ENCODE results near the gene RXFP2. TPM values are rescaled to one million over a fixed set of nuclear protein-coding genes. Genes with fewer than 3 reads are reported as not detected.

The RXFP2 gene
- total RNA-seq, 1 donor from 2014 or later: not detected

DNA sequence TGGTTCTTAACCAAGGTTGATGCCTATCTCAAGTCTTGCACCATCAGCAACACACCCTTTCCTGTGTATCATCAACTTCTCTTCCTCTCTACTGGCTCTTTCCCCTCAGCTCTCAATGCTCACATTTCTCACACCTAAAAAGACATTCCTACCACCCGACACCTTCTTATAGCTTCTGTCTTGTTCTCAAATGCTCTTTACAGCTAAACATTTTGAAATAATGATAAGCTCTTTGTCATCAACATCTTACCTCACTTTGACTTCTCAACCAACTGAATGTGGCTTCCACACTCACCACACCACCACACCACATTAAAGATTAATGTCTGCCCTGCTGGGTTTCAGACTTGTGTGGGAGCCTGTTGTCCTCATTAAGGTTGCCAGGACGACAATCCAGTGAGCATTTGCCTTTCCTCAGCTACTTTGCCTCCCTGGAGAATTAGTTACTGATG is 67.8 kb downstream of the RXFP2 start:
- DNase-seq (ENCODE audit: low spot score): no peak
- intact Hi-C loops (cut with DNase I): no loop called here
- no peak for ATAC-seq

DNA sequence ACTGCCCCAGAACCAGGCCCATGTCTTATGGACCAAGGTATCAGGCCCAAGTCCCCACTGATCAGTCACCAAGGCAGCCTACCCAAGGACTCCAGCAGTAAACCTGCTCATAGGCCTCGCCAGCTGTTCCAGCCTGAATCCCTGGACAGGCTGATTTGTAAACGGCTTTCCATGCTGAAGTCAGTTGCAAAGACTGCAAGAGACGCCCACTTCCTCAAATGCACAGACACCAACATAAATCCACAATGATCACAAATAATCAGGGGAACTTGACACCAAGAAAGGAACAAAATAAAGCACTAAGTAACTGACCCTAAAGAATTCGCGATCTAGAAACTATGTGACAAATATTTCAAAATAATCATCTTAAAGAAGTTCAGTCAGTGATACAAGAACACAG is 75.2 kb downstream of the RXFP2 start:
- DNase-seq (ENCODE audit: low spot score): no peak
- intact Hi-C loops (cut with DNase I): no loop called here
- ATAC-seq: no peak

DNA sequence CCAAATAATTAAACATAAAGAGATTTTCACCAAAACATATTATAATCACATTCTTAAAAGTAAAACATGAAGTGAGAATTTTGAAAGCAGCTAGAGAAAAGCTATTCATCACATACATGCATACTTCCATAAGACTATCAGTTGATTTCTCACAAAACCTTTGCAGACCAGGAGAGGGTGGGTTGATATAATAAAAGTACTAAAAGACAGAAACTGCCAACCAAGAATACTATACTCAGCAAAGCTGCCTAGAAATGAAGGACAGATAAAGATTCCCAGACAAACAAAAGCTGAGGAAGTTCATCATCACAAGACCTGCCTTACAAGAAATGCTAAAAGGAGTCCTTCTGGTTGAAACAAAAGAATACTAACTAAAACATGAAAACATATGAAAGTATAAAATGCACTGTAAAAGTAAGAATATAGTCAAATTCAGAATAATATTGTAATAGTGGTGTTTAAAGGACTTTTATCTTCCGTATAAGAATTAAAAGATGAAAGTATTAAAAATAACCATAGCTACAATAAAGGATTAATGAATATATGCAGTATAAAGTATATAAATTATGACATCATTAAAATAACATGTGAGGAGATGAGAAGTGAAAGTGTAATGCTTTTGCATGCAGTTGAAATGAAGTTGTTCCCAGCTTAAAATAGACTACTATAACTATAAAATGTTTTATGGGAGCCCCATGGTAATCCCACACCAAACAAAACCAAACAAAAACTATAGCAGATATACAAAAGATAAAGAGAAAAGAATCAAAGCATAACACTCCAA is 76.2 kb downstream of the RXFP2 start:
- DNase-seq (ENCODE audit: low spot score) (no peak), ATAC-seq (no peak)
- intact Hi-C loops (cut with DNase I): no loop called here

DNA sequence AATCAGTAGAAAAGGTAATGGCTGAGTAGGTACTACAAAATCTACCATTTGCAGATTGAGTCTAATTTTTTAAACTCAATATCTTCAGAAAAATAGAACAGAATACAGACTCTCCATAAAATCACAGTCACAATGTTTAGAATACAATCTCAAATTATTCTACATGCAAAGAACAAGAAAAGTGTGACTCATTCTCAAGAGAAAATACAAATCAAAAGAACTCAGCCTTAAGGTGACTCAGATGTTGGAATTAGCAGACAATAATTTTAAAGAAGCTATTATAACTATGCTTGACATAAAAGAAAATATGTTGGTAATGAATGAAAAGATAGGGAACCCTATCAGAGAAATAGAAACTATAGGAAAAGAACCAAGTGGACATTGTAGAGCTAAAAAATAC is 78.9 kb downstream of the RXFP2 start:
- ATAC-seq (no peak), DNase-seq (ENCODE audit: low spot score) (no peak)
- intact Hi-C loops (cut with DNase I): no loop called here

DNA sequence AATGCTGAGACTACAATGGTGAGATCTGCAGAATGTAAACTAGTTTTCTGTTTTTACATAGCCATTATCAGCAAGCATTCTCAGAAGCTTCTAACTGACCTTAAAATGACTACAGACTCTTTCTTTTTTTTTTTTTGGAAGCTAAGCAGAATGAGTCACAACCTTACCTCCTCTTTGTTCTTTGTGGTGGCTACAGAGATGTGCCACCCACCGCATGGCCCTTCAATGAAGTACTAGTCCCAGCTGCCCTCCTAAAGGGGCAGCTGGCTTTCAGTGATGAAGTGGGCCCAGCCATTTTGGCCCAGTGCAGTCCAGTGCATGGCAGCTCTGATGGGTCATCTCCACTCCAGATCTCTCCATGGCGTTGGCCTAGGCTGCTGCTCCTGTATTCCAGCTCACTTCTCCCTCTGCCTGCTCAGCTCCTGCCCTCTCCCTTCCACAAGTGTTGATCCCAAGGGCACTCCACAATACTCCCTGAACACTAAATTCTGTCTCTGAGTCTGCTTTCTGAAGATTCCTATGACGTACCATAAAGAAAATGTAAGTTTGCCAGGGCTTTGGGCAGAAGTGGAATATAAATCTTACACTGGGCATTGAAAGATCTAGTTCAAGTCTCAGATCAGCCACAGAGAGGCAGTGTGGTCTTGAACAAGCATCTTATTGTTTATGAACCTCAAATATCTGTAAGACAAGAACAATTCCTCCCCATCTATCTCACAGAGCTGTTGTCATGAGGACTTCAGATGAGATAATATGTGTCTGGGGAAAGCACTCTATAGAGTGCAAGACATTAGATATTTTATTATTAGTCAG is 85.6 kb downstream of the RXFP2 start:
- ATAC-seq: no peak
- DNase-seq (ENCODE audit: low spot score): no peak
- intact Hi-C loops (cut with DNase I): no loop called here

DNA sequence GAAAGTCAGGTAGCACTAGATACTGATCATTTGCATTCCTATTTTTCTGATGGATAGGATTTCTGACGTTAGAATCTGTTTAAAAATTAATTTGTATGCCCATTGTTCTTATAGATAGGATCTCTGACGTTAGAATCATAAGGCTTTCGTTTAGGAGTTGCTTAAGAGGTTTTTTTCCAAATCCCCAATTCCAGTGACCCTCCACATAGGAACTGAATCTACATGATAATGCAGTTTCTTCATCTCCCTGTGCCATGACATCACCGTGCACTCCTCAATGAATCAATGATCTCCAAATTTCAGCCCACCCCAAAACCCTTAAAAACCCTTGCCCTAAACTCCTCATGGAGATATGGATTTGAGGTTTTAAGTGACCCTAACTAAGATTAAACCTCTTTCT is 87.2 kb downstream of the RXFP2 start:
- no peak for ATAC-seq
- DNase-seq (ENCODE audit: low spot score): no peak
- intact Hi-C loops (cut with DNase I): no loop called here

DNA sequence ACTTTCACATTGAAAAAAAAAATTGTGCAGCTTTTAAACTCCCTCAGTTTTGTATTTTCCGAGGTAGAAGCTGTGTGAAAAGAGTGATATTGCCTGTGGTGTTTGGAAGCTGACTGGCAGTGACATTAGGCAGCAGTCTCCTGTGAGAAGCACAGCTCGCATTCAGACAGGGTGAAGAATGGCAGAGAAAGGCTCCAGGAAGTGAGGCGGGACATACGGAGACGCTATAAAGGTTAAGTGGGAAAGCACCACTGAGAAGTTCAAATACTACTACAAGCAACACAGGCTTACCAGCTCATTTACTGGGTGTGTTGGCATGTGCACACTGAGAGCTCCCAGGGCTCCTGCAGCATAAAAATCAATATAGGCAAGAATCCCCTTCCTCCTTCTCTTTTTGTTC is 88.4 kb downstream of the RXFP2 start:
- DNase-seq (ENCODE audit: low spot score) (no peak), ATAC-seq (no peak)
- intact Hi-C loops (cut with DNase I): no loop called here

DNA sequence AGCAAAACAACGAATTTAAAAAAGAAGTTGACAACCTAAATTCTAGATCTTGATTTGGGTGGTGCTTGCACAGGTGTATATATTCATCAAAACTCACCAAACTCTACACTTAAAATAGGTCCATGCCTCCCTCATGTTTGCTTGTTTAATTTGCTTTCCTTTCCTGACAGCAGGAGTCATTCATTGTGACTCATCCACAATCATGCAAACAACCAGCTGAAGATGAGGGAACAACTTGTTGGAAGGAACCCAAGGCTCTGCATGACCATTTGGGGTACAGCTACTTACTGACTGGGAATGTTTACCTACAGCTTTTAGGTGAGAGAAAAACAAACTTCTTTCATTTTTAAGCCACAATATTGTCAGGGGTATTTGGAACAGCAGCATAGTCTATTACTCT is 96.6 kb downstream of the RXFP2 start:
- intact Hi-C loops (cut with DNase I): no loop called here
- DNase-seq (ENCODE audit: low spot score) (no peak), ATAC-seq (no peak)

DNA sequence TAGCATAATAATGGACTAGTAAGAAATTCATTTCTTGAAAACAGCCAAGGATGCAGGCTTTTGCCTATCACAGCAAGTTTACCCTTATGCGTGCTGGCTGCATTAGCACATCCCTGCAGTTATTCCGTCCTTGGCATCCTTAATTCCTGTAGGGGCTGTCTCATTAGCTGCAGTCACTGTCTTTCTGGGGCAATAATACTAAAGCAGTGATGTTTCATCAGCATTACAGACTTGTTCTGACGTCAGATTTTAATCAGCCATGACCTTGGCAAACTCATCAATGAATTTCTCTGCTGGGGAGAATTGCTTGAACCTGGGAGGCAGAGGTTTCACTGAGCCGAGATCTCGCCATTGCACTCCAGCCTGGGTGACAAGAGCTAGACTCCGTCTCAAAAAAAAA is 103.7 kb downstream of the RXFP2 start:
- intact Hi-C loops (cut with DNase I): no loop called here
- DNase-seq (ENCODE audit: low spot score) (no peak), ATAC-seq (no peak)

DNA sequence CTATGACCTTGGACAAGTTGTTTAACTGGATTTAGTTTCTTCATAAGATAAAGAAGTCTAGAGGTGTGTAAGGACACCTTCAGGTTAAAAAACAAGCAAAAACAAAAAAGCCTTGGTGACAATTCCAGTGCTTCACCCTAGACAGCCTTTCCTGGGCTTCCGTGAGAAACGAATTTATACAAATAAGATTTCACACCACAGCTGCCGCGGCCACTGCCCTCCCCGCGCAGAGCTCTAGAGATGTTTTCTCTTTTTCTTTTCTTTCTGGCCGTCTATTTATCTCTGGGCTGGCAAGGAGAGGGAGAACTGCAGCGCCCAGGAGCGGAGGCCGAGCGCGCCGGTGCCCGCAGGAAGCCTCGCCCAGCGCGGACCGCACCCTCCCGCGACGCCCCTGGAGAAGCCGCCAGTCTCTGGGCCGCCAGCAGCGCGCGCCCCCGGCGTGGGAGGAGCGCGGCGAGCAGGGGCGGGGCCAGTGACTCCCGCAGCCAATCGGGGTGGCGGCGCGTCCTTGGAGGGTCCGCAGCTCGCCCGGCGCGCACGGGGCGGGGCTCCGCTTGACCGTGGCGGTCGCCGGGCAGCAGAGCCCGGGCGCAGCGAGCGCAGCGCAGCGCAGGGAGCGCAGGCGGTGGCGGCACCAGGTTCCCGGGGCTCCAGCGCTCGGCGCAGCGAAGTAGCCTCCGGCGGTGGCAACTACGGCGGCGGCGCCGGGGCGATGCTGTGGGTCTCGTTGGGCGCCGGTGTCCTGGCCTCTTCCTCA is 107.0 kb downstream of the RXFP2 start:
- peak; percentile 92 for DNase-seq (ENCODE audit: low spot score)
- intact Hi-C loops (cut with DNase I): no loop called here
- ATAC-seq: peak; percentile 99

DNA sequence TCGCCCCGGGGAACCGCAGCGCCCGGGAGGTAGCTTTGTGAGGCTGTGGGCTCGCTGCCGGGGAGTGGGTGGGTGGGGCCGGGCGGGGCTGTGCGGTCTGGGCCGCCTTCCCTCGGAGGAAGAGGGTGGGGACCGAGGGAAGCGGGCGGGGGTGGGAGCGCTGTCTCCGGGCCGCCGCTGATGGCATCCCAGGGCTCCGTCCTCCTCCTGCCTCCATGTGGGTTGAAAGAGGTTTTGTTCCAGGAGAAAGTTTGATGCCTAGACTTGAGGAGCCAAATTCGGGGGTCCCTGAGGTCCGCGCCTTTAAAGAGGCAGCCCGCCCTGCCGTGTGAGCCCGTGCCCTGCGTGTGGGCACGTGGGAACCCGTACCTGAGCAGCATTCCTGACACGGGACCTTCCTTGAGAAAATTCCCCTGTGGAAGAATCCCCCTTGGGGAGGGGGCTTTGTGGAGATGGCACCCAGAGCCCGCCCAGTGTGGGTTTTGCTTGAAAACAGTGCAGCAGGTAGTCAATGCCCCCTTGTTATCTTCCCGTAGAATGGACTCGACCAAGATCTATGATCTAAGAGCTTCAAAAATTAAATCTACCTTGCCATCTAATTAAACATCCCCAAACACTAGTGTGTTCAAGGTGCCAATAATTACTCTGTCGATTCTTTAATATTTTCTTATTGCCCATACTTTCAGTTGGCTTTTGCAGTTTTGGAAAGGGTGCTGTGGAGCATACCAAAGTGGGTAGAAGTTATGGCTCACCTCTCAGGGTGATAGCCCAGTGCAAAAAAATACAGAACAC is 107.8 kb downstream of the RXFP2 start:
- peak; percentile 56 for DNase-seq (ENCODE audit: low spot score)
- ATAC-seq: peak; percentile 33
- intact Hi-C loops (cut with DNase I): no loop called here

DNA sequence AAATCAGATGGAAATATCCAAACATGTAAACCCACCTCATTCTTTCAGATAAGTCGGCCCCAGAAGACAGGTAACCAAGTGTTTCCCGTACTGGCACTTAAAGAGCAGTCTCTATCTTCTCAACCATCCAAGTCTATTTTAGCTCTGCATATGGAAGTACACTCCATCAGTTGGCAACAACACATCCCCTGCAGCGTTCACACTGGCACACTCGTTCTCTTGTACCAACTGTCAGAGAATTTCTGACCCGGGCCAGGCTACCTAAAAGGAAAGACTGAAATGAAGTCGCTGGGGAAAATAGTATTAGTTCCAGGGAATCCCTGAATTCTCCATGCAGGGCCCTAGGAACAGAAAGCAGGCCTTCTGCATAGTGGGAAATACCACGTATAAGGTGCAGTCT is 109.3 kb downstream of the RXFP2 start:
- intact Hi-C loops (cut with DNase I): no loop called here
- DNase-seq (ENCODE audit: low spot score): no peak
- ATAC-seq: no peak

DNA sequence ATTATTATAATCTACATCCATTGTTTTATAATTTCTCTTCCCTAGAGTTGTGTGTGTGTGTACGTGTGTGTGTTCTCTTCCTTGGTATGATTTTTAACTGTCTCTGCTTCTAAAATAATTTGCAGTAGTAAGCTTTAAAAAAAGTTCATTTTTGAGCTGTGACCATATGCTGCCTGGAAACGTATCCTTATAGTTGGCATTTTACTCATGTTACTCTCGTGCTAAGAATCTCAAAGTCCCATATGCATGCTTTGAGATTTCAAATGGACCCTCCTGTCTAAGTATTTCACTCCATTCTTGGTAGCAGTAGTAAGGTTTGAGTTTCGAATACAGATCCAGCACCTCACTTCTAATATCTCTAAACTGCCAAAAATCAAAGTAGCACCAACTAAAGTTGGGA is 109.9 kb downstream of the RXFP2 start:
- ATAC-seq (no peak), DNase-seq (ENCODE audit: low spot score) (no peak)
- intact Hi-C loops (cut with DNase I): no loop called here

DNA sequence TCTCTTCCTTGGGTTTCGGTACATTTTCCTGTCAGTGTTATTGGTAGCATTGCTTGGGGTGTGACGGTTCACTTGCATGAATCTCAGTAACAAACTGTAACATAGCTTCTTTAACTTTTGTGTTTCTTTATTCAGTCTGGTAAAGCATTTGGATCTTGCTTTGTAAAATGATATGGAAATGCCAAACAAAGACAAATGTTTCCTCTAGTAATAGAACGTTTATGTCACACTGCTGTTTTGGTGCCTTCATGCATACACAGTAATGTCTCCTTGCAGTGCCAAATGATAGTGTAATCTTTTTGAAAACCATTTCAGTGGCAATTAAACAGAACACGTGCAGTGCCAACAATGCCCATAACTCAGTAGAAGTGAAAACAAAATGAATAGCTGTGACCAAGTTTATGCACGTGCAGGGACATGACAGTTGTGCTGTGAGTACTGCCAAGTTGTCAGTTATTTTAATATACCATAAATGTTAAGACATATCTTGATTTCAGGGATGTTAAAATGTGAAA is 110.8 kb downstream of the RXFP2 start:
- intact Hi-C loops (cut with DNase I): no loop called here
- ATAC-seq: no peak
- no peak for DNase-seq (ENCODE audit: low spot score)

DNA sequence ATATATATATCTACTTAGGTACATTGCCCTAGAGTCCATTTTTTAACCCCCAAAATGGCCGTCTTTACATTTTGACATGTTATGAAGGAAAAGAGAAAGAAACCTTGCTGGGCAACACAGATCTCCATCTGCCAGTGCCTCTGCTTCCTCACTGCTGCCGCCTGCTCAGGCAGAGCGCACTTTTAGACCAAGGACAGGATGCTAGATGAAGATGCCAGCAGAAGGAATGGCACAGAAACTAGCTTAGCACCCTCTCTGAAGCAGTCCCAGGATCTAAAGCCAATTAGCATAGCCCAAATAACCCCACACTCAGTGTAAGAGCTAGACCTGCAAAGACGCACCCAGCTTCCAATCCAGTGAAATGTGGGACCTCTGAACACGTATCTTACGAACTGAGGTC is 111.9 kb downstream of the RXFP2 start:
- no peak for DNase-seq (ENCODE audit: low spot score)
- intact Hi-C loops (cut with DNase I): no loop called here
- ATAC-seq: no peak

All from sciatic nerve (tissue), 2 donors.